ENCODE measurements around the gene CNFN.

Gene CNFN

DNA sequence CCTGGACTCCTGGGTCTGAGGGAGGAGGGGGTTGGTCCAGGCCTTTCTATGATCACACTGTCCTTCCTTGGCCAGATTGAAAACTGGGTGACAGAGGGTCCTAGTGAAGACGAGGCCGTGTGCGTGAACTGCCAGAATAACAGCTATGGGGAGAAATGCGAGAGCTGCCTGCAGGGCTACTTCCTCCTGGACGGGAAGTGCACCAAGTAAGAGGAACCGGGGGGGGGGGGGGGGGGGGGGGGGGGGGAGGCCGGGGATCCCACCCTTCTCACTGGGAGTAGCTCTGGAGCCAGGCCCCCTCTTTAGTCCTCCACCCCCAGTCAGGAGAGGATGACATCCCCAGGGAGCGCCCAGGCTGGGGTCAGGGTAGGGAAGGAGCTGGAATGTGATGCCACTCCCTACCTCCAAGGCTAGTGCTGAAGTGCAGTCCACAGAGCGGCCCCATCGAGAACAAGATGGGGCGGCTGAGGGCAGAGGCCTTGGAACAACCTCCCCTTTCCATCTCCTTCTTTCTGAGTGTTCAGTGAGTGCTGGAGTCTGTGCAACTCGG is 19.4 kb downstream of the CNFN start:
- no peak for DNase-seq

DNA sequence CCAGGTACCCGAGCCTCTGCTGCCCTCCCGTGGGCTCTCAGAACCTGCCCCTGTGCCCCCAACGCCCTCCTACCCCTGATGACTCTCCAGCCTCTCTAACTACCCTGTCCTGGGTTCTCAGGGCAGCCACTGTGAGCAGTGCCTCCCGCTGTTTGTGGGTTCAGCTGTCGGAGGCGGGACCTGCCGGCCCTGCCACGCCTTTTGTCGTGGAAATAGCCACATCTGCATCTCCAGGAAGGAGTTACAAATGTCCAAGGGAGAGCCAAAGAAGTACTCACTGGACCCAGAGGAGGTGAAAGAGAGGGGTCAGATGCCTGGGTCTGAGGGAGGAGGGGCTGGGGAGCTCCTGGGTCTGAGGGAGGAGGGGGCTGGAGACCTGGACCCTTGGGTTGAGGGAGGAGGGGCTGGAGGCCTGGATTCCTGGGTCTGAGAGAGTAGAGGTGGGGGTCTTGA is 20.0 kb downstream of the CNFN start:
- DNase-seq = no peak

GRCh38 chr19:42369433-42370067 is 20.5 kb downstream of the CNFN start:
- no peak for DNase-seq

GRCh38 chr19:42368765-42369164 is 21.3 kb downstream of the CNFN start:
- DNase-seq = no peak

DNA sequence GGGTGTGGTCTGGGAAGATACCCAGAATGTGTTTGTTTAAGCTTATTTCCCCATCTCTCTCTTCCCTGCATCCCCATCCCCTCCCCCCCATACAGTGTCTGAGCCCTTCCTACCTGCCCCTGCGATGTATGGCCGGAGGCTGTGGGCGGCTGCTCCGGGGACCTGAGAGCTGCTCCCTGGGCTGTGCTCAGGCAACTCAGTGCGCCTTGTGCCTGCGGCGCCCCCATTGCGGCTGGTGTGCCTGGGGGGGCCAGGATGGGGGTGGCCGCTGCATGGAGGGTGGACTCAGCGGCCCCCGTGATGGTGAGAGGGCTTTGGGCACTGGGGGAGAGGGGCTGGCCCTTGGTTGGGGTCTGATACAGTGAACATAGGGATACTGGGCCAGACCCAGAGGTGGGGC is 21.7 kb downstream of the CNFN start:
- no peak for DNase-seq

DNA sequence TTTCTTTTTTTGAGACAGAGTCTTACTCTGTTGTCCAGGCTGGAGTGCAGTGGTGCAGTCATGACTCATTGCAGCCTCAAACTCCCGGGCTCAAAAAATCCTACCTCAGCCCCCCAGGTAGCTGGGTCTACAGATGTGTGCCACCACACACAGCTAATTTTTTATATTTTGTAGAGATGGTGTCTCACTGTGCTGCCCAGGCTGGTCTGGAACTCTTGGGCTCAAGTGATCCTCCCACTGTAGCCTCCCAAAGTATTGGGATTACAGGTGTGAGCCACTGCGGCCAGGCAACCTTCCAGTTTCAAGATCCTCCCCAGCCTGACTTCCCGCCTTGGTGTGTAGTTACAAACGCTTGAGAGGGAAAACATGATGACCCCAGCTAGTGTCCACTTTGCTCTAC is 22.2 kb downstream of the CNFN start:
- no peak for DNase-seq

DNA sequence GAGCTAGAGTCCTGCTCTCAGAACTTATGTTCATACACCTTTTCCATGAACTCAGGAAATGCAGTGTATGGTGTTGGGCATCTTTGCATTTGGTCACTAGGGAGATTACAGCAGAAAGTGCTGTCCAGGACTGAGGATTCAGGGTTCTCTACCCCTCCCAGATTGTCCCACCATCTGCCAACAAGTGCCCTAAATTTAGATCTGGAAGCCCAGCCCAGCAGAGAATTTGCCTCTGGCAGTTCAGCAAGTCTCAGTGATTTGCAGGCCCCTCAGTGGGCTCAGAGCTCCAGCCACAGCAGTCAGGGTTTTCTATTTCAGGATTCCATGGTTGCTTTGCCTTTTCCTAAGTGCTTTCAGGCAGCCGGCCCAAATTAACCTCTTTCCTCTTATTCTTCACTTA is 23.4 kb downstream of the CNFN start:
- no peak for DNase-seq

DNA sequence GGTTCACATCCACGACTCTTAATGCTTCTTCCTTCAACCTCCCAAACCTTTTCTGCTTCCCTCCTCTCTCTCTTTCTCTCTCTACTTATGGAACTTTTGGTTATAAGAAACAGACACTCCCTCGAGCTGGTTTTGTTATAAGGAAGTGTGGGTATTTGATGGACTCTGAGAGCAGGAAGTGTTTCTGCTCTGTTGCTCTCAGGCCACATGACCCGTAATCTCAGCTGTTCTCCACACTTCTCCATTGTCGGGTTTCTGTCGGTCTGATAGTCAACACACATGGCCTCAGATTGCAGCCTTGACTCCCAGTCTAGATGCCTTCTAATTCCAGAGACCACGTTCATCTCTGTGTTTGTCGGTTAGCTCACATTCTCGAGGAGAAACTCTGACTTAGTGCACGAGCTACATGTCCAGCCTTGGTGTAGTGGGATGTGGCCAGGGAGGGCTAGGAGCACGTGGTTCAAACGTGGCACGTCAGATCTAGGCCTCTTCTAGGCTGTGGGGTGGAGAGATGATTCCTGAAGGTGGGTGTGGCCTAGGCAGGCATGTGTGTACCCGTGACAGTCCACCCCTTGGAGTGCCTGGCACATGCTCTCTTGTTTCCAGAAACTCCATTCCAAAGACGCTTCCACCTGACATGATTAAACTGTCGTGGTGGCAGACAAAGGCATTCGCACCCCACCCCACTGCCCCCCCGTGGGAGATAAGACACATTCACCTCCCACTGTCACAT is 26.3 kb downstream of the CNFN start:
- DNase-seq = no peak

- no peak for DNase-seq
These were observed 27.1 kb downstream of the CNFN start for GRCh38 chr19:42362891-42363440.

DNA sequence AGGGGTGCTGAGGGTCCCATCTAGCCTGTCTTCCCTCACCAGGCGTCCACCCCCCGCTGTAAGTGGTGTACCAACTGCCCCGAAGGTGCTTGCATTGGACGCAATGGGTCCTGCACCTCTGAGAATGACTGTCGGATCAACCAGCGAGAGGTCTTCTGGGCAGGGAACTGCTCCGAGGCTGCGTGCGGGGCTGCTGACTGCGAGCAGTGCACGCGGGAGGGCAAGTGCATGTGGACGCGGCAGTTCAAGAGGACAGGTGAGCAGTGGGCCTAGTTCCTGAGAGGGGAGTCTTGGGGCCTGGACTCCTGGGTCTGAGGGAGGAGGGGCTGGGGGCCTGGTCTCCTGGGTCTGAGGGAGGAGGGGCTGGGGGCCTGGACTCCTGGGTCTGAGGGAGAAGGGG is 27.8 kb downstream of the CNFN start:
- no peak for DNase-seq

DNA sequence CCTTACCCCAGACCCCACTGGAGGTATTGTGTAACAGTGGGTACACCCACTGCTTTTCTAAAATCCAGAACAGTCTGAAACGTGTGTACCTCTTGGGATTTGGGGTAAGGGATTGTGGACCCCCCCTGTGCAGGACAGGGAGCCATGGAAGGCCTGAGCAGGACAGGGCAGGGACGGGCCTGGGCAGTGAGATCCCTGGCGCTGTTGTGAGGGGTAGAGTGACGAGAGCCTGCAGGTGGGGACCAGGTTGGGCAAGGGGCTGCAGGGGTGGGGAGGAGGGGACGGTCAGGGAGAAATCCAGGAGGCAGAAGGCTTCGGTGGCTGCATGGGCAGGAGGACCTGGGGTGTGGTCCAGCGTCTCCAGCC is 28.6 kb downstream of the CNFN start:
- DNase-seq = no peak

DNA sequence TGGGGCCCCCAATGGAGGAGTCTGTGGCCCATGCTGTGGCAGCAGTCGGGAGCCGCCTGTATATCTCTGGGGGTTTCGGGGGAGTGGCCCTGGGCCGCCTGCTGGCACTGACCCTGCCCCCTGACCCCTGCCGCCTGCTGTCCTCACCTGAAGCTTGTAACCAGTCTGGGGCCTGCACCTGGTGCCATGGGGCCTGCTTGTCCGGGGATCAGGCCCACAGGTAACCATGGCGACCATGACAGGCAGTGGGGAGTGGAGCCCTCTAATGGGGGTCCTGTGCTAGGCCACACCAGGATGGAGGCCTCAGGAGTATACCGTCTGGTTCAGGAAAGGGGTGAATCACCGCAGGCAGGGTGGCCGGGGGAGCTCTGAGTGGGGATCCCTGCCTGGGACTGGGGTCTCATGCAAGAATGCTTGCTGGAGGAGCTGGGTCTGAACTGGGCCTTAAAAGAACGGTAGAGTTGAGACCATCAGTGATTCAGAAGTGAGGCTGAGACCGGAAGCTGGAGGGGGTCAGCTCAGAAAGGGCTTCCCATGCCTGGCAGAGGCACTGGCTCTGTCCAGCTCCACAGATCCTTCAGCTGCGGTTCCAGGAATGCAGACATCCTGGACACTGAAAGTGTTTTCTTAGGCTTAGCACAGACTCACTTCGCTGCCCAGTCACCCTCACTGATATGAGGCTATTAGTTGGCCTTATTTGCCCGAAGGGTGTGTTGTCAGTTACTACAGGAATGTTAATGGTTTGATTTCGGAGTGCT is 29.1 kb downstream of the CNFN start:
- DNase-seq = no peak

GRCh38 chr19:42357290-42357689 is 32.8 kb downstream of the CNFN start:
- DNase-seq = no peak

DNA sequence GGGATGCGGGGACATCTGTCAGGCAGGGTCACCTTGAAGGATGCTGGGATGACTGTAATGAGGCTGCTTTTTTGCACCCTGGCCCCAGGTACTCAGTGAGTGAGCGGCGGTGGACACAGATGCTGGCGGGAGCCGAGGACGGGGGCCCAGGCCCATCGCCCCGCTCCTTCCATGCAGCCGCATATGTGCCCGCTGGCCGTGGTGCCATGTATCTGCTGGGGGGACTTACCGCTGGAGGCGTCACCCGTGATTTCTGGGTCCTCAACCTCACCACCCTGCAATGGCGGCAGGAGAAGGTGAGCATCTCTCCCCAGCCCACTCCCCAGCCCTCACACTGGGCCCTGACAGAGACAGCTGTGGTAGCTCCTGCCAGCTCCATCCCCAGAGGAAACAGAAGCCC is 33.4 kb downstream of the CNFN start:
- no peak for DNase-seq

GRCh38 chr19:42355896-42356295 is 34.2 kb downstream of the CNFN start:
- DNase-seq = no peak

DNA sequence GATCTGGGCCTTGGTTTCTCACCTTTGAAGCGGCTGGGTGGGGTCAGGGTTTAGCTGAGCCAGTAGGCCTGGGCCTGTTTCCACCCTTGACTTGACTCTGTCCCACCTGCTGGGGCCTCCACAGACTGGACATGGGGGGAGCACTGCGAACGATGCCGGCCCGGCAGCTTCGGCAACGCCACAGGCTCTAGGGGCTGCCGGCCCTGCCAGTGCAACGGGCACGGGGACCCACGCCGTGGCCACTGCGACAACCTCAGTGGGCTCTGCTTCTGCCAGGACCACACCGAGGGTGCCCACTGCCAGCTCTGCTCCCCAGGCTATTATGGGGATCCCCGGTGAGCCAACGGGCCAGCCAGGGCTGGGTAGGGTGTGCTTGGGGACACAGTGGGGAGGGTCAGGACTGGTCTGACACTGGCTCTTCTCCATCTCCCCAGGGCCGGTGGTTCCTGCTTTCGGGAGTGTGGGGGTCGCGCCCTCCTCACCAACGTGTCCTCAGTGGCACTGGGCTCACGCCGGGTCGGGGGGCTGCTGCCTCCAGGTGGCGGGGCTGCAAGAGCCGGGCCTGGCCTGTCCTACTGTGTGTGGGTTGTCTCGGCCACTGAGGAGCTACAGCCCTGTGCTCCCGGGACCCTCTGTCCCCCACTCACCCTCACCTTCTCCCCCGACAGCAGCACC is 36.6 kb downstream of the CNFN start:
- no peak for DNase-seq

- peak; percentile 95 for DNase-seq
These were observed 37.5 kb downstream of the CNFN start for GRCh38 chr19:42352301-42353259.

DNA sequence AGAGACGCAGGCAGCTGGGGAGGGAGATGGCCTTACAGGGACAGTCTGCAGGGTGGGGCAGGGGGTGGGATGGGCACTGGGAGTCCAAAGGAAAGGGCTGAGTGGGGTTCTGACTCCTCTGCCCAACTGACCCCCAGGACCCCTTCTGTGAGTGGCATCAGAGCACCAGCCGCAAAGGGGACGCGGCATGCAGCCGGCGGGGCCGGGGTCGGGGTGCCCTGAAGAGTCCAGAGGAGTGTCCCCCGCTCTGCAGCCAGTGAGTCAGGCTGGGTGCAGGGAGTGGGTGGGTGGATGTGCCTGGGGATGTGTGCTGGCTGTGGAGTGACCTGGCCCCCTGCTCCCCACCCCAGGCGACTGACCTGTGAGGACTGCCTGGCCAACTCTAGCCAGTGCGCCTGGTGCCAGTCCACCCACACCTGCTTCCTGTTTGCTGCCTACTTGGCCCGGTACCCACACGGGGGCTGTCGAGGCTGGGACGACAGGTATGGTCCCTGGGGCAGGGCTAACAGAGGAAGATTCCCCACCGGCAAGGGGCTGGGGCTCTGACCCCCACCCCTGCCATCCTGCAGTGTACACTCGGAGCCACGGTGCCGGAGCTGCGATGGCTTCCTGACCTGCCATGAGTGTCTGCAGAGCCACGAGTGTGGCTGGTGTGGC is 38.9 kb downstream of the CNFN start:
- DNase-seq = no peak

GRCh38 chr19:42350417-42350816 is 39.7 kb downstream of the CNFN start:
- DNase-seq = no peak

DNA sequence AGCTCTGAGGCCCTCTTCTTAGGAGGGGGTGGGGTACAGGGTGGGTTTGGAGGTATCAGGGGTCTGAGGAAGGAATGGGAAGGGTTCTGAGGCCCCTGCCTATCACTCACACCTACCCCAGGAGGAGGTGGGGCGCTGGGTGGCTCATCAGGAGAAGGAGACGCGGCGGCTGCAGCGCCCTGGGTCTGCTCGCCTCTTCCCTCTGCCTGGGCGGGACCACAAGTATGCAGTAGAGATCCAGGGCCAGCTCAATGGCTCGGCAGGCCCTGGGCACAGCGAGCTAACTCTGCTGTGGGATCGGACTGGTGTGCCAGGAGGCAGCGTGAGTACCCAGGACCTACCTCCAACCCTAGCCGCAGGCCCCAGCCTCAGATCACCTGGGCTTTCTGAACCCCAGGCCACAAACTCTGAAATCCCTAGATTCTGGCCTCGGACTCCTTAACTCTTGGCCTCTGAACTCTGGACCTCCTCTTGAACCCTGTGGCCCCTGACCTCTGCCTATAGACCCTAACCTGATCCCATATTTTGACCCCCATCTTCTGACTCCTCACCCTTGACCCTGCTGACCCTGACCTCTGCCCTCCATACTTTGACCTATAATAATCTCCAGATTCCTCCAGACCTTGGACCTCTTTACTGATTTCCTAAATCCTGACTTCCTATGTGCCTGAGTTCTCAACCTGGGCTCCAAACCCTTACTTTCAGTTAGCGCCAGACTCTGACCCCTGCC is 40.6 kb downstream of the CNFN start:
- DNase-seq = peak; percentile 20
